K562 (cell line): ENCODE data around the gene KCTD19. TPM values are rescaled to one million over a fixed set of nuclear protein-coding genes. Genes with fewer than 3 reads are reported as not detected.

Source experiments
- polyA plus RNA-seq, 8 experiments: library from polyadenylated mRNA; depleted of rRNA in 4 of 8; stranded (reverse) in 5 of 8; unstranded in 3 of 8; fragments of >200 nt; fragmentation: Nextera tagmentation in 2 of 8; fragmentation: Illumina TruSeq in 1 of 8; extraction: Ambion mirVana in 2 of 8; extraction: Trizol in 1 of 8; gene quantifications; 2 replicates each; pipeline versions ENCODE4 v1.2.1 to v1.2.3, GENCODE V29; 2011 to 2014; ENCODE audit warnings: inconsistent platforms in 1 of 8, missing spikeins in 1 of 8
- total RNA-seq, 7 experiments: library from RNA; depleted of rRNA in 6 of 7; stranded (reverse); fragments of >200 nt in 6 of 7; fragmentation: Illumina TruSeq in 2 of 7; extraction: Trizol in 2 of 7; gene quantifications; 2 replicates each; pipeline versions ENCODE4 v1.2.1 to v1.2.3, GENCODE V29; 2011 to 2021; ENCODE audit warnings: low replicate concordance in 1 of 7
- TF ChIP-seq, protein P1 (sequence below): fragments of 450-650 bp; IDR thresholded peaks from 2 replicates; pipeline ENCODE4 v1.6.1; 2016; ENCODE audit warnings: mild to moderate bottlenecking, moderate library complexity
- TF ChIP-seq, protein P2 (sequence below): sonication (generic); formaldehyde crosslinking; IDR thresholded peaks from 2 replicates; pipeline ENCODE4 v1.5.0; 2020; ENCODE audit warnings: missing genetic modification reagents

KCTD19 gene
- total and polyA plus RNA-seq, 9 of the 15 experiments (the other 6 are each of a cell fraction or from before 2014, with no cell fraction given): 0.03 to 0.91 (median 0.22) TPM; not detected in 2

DNA sequence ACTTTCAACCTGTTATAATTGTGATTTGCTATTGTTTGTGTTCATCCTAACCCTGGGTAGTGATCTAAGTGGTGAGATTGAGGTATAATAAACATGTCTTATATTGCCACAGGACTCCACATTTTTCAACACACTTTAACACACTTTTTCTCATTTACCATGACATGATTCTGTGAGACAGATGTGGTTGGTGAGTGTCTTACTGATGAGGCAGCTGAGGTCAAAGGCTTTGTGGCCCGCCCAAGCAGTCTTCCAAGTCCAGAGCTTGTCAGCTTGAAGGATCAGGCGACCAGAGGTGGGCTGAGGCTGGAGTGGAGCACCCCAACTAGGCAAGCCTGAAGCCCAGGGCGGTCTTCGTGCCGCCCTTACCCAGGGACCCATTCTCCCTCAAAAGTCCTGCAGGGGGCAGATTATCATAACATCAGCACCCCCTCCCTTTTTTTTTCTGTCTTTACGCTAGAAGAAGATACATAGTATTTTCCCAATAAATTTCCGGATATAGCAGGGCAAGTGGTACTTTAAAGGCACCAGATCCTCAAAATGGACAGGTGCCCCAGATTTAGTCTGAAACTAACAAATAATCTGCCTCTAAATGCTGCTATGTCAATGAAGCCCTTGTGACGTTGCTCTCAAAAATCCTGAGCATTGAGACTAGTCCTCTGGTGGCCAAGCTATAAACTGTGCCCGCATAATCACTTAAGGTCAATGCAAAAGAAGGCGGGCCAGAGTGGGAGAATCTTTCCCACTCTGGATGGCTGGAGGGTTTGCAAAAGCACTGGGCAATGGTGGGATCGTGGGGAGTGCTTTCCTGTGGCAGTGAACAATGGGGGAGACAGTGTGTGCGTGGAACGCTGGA, 21.1 kb downstream of the KCTD19 start (continued):
- TF ChIP-seq, protein P1, sequence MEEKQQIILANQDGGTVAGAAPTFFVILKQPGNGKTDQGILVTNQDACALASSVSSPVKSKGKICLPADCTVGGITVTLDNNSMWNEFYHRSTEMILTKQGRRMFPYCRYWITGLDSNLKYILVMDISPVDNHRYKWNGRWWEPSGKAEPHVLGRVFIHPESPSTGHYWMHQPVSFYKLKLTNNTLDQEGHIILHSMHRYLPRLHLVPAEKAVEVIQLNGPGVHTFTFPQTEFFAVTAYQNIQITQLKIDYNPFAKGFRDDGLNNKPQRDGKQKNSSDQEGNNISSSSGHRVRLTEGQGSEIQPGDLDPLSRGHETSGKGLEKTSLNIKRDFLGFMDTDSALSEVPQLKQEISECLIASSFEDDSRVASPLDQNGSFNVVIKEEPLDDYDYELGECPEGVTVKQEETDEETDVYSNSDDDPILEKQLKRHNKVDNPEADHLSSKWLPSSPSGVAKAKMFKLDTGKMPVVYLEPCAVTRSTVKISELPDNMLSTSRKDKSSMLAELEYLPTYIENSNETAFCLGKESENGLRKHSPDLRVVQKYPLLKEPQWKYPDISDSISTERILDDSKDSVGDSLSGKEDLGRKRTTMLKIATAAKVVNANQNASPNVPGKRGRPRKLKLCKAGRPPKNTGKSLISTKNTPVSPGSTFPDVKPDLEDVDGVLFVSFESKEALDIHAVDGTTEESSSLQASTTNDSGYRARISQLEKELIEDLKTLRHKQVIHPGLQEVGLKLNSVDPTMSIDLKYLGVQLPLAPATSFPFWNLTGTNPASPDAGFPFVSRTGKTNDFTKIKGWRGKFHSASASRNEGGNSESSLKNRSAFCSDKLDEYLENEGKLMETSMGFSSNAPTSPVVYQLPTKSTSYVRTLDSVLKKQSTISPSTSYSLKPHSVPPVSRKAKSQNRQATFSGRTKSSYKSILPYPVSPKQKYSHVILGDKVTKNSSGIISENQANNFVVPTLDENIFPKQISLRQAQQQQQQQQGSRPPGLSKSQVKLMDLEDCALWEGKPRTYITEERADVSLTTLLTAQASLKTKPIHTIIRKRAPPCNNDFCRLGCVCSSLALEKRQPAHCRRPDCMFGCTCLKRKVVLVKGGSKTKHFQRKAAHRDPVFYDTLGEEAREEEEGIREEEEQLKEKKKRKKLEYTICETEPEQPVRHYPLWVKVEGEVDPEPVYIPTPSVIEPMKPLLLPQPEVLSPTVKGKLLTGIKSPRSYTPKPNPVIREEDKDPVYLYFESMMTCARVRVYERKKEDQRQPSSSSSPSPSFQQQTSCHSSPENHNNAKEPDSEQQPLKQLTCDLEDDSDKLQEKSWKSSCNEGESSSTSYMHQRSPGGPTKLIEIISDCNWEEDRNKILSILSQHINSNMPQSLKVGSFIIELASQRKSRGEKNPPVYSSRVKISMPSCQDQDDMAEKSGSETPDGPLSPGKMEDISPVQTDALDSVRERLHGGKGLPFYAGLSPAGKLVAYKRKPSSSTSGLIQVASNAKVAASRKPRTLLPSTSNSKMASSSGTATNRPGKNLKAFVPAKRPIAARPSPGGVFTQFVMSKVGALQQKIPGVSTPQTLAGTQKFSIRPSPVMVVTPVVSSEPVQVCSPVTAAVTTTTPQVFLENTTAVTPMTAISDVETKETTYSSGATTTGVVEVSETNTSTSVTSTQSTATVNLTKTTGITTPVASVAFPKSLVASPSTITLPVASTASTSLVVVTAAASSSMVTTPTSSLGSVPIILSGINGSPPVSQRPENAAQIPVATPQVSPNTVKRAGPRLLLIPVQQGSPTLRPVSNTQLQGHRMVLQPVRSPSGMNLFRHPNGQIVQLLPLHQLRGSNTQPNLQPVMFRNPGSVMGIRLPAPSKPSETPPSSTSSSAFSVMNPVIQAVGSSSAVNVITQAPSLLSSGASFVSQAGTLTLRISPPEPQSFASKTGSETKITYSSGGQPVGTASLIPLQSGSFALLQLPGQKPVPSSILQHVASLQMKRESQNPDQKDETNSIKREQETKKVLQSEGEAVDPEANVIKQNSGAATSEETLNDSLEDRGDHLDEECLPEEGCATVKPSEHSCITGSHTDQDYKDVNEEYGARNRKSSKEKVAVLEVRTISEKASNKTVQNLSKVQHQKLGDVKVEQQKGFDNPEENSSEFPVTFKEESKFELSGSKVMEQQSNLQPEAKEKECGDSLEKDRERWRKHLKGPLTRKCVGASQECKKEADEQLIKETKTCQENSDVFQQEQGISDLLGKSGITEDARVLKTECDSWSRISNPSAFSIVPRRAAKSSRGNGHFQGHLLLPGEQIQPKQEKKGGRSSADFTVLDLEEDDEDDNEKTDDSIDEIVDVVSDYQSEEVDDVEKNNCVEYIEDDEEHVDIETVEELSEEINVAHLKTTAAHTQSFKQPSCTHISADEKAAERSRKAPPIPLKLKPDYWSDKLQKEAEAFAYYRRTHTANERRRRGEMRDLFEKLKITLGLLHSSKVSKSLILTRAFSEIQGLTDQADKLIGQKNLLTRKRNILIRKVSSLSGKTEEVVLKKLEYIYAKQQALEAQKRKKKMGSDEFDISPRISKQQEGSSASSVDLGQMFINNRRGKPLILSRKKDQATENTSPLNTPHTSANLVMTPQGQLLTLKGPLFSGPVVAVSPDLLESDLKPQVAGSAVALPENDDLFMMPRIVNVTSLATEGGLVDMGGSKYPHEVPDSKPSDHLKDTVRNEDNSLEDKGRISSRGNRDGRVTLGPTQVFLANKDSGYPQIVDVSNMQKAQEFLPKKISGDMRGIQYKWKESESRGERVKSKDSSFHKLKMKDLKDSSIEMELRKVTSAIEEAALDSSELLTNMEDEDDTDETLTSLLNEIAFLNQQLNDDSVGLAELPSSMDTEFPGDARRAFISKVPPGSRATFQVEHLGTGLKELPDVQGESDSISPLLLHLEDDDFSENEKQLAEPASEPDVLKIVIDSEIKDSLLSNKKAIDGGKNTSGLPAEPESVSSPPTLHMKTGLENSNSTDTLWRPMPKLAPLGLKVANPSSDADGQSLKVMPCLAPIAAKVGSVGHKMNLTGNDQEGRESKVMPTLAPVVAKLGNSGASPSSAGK: no peak
- TF ChIP-seq, protein P2, sequence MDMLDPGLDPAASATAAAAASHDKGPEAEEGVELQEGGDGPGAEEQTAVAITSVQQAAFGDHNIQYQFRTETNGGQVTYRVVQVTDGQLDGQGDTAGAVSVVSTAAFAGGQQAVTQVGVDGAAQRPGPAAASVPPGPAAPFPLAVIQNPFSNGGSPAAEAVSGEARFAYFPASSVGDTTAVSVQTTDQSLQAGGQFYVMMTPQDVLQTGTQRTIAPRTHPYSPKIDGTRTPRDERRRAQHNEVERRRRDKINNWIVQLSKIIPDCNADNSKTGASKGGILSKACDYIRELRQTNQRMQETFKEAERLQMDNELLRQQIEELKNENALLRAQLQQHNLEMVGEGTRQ (CRISPR knock-in tag): no peak
